Neural cell (in vitro differentiated cells): ENCODE data around the gene MYL12B.

ENCODE experiments used
- CTCF ChIP-seq: fragments of 450-650 bp; IDR thresholded peaks from 2 replicates; pipeline ENCODE4 v1.5.1; 2014; ENCODE audit warnings: antibody characterized with exemption, mild to moderate bottlenecking, moderate library complexity; ENCODE audit not compliant: poor library complexity, severe bottlenecking
- EZH2 ChIP-seq: fragments of 200-600, 300-800 bp; shearing (Covaris generic), sonication (generic); IDR thresholded peaks from 2 replicates; pipeline ENCODE4 v1.6.1; 2014; ENCODE audit warnings: antibody characterized with exemption, low read length, borderline replicate concordance, mild to moderate bottlenecking; ENCODE audit not compliant: insufficient read depth, poor library complexity, severe bottlenecking
- POLR2AphosphoS5 ChIP-seq: IDR thresholded peaks from 2 replicates; pipeline ENCODE4 v1.6.1; 2012
- RAD21 ChIP-seq: fragments of 450-650 bp; conservative IDR thresholded peaks from 2 replicates; pipeline ENCODE4 v1.6.1; 2014; ENCODE audit warnings: antibody characterized with exemption, mild to moderate bottlenecking, moderate library complexity
- TAF1 ChIP-seq: IDR thresholded peaks from 2 replicates; pipeline ENCODE4 v1.6.1; 2012; ENCODE audit warnings: low read depth

GRCh38 chr18:3257627-3258120 lies 4.3 kb upstream of the MYL12B start:
- TF ChIP-seq CTCF (no peak), RAD21 (no peak), EZH2 (no peak), POLR2AphosphoS5 (no peak), TAF1 (no peak)
